H1 (cell line): ENCODE results near the gene LAMC1. TPM values are rescaled to one million over a fixed set of nuclear protein-coding genes. Genes with fewer than 3 reads are reported as not detected.

Experiments used
- EP300 ChIP-seq, 2 experiments: IDR thresholded peaks; 1 replicate in 1 of 2; 2 replicates in 1 of 2; pipeline ENCODE4 v1.6.1; 2011 to 2012; ENCODE audit warnings: low read depth in 2 of 2, low read length in 2 of 2, mild to moderate bottlenecking in 2 of 2, borderline replicate concordance in 1 of 2, inconsistent platforms in 1 of 2, moderate library complexity in 1 of 2
- GABPA ChIP-seq: IDR thresholded peaks from 2 replicates; pipeline ENCODE4 v1.6.1; 2011; ENCODE audit warnings: mild to moderate bottlenecking, low read length, moderate library complexity, borderline replicate concordance; ENCODE audit not compliant: insufficient read depth
- JUN ChIP-seq: IDR thresholded peaks from 2 replicates; pipeline ENCODE4 v1.6.1; 2011; ENCODE audit warnings: low read depth, mild to moderate bottlenecking, improper control_type of control experiment, low read length
- NANOG ChIP-seq: IDR thresholded peaks from 2 replicates; pipeline ENCODE4 v1.6.1; 2011; ENCODE audit warnings: low read length, low read depth, mild to moderate bottlenecking, inconsistent platforms; ENCODE audit not compliant: insufficient read depth, poor library complexity, severe bottlenecking
- YY1 ChIP-seq: IDR thresholded peaks from 2 replicates; pipeline ENCODE4 v1.6.1; 2011; ENCODE audit warnings: low read depth, mild to moderate bottlenecking, low read length
- ZNF274 ChIP-seq: IDR thresholded peaks from 2 replicates; pipeline ENCODE4 v1.7.0; 2012; ENCODE audit warnings: low read length, borderline replicate concordance; ENCODE audit errors: extremely low read depth
- polyA plus RNA-seq, 7 experiments: library from polyadenylated mRNA; depleted of rRNA in 3 of 7; stranded (reverse) in 5 of 7; unstranded in 2 of 7; fragments of >200 nt in 5 of 7; fragments of 200-250 nt in 2 of 7; gene quantifications; 1 replicate in 5 of 7; 2 replicates in 1 of 7; 4 replicates in 1 of 7; pipeline versions ENCODE4 v1.2.1 to v1.2.3, GENCODE V29; 2011 to 2013; ENCODE audit warnings: missing spikeins in 2 of 7, mixed read lengths in 2 of 7
- total RNA-seq: library from RNA; stranded (reverse); fragmentation: NEBNext Ultra II Directional; extraction: Animal tissue kit (Norgen Biotek cat#: 25700); gene quantifications from 2 replicates; pipeline ENCODE4 v1.2.1, GENCODE V29; 2021
- TF ChIP-seq, protein P1 (sequence below): IDR thresholded peaks from 2 replicates; pipeline ENCODE4 v1.6.1; 2012; ENCODE audit warnings: low read length, inconsistent platforms

Gene LAMC1
- total and polyA plus RNA-seq, 2 of the 8 experiments (the other 6 are each of a cell fraction or from before 2014, with no cell fraction given): 47.6 to 90.3 TPM

DNA sequence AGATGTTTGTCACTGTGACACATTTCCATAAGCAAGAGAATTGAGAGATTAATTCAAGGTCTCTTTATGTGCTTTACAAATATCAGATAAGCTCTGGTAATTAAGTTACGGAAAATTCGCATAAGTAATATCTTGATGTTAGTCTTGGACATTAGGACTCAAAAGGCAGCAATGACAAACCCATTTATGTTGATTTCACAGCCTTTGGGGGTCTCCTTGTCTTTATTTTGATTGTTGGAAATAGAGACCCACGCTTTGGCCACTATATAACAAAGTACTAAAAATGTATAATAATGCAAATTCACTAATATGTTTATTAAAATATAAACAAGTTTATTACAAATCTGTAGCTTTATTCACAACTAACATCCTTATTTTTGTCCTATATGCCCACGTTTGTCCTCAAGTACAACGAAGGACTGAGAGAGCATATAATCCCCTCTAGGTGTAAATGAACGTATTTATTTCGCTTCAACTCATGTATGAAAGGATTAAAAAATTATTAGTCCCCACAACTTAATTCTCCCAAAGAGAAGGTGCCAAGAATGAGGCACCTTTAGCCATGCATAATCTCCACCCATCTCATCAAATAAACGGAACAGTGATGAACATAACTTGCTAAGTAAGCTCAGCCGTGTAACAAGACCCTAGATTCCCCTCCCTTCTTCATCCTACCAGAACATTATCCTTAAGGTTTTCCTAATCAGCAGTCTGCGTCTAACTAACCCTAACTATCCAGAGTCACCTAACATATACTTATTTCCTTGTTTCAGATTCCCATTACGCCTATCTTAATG, 1.6 kb upstream of the LAMC1 start (continued):
- TF ChIP-seq GABPA (no peak), JUN (no peak), EP300 (IDR thresholded peaks at IDR 0.05; ENCODE audit: borderline replicate concordance in 1 of 2, low read depth in 2 of 2, low read length in 2 of 2) (no peak), NANOG (no peak), ZNF274 (no peak), YY1 (no peak)
- TF ChIP-seq, protein P1, sequence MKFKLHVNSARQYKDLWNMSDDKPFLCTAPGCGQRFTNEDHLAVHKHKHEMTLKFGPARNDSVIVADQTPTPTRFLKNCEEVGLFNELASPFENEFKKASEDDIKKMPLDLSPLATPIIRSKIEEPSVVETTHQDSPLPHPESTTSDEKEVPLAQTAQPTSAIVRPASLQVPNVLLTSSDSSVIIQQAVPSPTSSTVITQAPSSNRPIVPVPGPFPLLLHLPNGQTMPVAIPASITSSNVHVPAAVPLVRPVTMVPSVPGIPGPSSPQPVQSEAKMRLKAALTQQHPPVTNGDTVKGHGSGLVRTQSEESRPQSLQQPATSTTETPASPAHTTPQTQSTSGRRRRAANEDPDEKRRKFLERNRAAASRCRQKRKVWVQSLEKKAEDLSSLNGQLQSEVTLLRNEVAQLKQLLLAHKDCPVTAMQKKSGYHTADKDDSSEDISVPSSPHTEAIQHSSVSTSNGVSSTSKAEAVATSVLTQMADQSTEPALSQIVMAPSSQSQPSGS: no peak
